Stimulated activated CD4-positive, alpha-beta T cell treated with anti-CD3 and anti-CD28 coated beads, Interleukin-15, amount 100 ng/mL, for 1 hour (primary cell): Measurements from ENCODE around the gene THADA.
"Not testable (repeated sequence)": the region's sequence is repeated elsewhere in the genome, so short reads cannot be mapped to it uniquely, and the experiment has no call there.

Source experiments
- DNase-seq, 2 donors: peaks; one replicate each; pipeline ENCODE4 v3.0.0-alpha.2; 2020; ENCODE audit warnings: low read depth in 1 of 2, low spot score in 1 of 2

Gene THADA

GRCh38 chr2:43540021-43540779, 55.6 kb downstream of the THADA start:
- DNase-seq: no peak

- DNase-seq: no peak
Measured at GRCh38 chr2:43539436-43539835, 56.4 kb downstream of the THADA start.

- DNase-seq: no peak
Measured at GRCh38 chr2:43538034-43538670, 57.7 kb downstream of the THADA start.

- DNase-seq: no peak
Measured at GRCh38 chr2:43537137-43537536, 58.7 kb downstream of the THADA start.

- DNase-seq: no peak
Measured at GRCh38 chr2:43534569-43534968, 61.3 kb downstream of the THADA start.

GRCh38 chr2:43532572-43532971, 63.3 kb downstream of the THADA start:
- not testable (repeated sequence) for DNase-seq

- DNase-seq: no peak
Measured at GRCh38 chr2:43531251-43531650, 64.6 kb downstream of the THADA start.

GRCh38 chr2:43526994-43527393, 68.8 kb downstream of the THADA start:
- DNase-seq: no peak

- DNase-seq: no peak
Measured at GRCh38 chr2:43525506-43525905, 70.3 kb downstream of the THADA start.

GRCh38 chr2:43524177-43524965, 71.5 kb downstream of the THADA start:
- no peak for DNase-seq

GRCh38 chr2:43522177-43522576, 73.7 kb downstream of the THADA start:
- no peak for DNase-seq

- no peak for DNase-seq
Measured at GRCh38 chr2:43521568-43521967, 74.3 kb downstream of the THADA start.

GRCh38 chr2:43520919-43521318, 74.9 kb downstream of the THADA start:
- DNase-seq: no peak

GRCh38 chr2:43519643-43520221, 76.1 kb downstream of the THADA start:
- no peak for DNase-seq

- no peak for DNase-seq
Measured at GRCh38 chr2:43518718-43519117, 77.1 kb downstream of the THADA start.

GRCh38 chr2:43518181-43518580, 77.7 kb downstream of the THADA start:
- no peak for DNase-seq

GRCh38 chr2:43515807-43516497, 79.9 kb downstream of the THADA start:
- no peak for DNase-seq

GRCh38 chr2:43515248-43515647, 80.6 kb downstream of the THADA start:
- no peak for DNase-seq

GRCh38 chr2:43513796-43514195, 82.0 kb downstream of the THADA start:
- DNase-seq: no peak

- no peak for DNase-seq
Measured at GRCh38 chr2:43513216-43513615, 82.6 kb downstream of the THADA start.

GRCh38 chr2:43511199-43511598, 84.6 kb downstream of the THADA start:
- DNase-seq: no peak
